ENCODE results near the gene PSMB7. TPM values are rescaled to one million over a fixed set of nuclear protein-coding genes. Genes with fewer than 3 reads are reported as not detected.

The PSMB7 gene
- total and polyA plus RNA-seq, 2 of the 4 experiments (the other 2 are of a cell fraction), result 340 to 430 TPM

DNA sequence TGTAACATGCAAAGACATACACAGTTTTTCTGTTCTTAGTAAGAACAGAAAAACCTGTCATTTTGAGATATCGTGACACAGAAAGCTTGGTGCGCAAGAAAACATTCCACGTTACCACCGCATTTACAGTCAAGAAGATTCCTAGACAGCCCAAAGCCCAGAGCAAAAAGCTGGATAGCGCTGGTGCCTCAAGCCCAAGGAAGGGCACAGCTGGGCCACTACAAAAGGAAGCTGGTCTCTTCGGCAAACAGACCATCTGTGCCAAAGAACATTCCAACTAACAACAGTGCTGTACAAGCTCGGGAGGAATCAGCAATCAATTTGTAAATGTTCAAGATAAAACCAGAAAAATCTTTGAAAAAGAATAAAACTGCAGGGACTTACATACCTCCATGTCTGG lies 31.0 kb downstream of the PSMB7 start:
- Histone ChIP-seq H4K20me1 (ENCODE audit: insufficient read depth, low read length) (peaks cover 61% of the 10 kb centered on the region), H2BK15ac (ENCODE audit: low read depth, low read length) (no peak overlapping the region), H2BK20ac (ENCODE audit: low read depth, low read length) (no peak overlapping the region), H3K4me3 (ENCODE audit: insufficient read depth, low read depth, low read length) (no peak overlapping the region), H2AK9ac (replicated peaks; ENCODE audit: low read depth, low read length, poor library complexity) (no peak overlapping the region), H3K9ac (ENCODE audit: low read depth, low read length) (no peak overlapping the region), H2AK5ac (ENCODE audit: low read depth, low read length) (no peak overlapping the region), H3K9me3 (ENCODE audit: control insufficient read depth, insufficient read depth, low read length) (no peaks in the 10 kb centered on the region), H3K36me3 (ENCODE audit: control insufficient read depth, insufficient read depth, low read length) (peaks cover 21% of the 10 kb centered on the region), H3K4ac (ENCODE audit: low read depth, low read length) (no peak overlapping the region), H3K14ac (replicated peaks; ENCODE audit: low read depth, low read length) (no peak overlapping the region), H3K4me1 (ENCODE audit: control insufficient read depth, insufficient read depth, low read length) (peaks cover 9% of the 10 kb centered on the region), H4K8ac (ENCODE audit: low read depth in 2 of 2, low read length in 2 of 2) (no peak overlapping the region), H3K27ac (ENCODE audit: insufficient read depth, low read length) (no peak overlapping the region), H3K27me3 (ENCODE audit: control insufficient read depth, insufficient read depth, low read length) (no peaks in the 10 kb centered on the region), H3K4me2 (ENCODE audit: low read depth, low read length) (no peak overlapping the region), H3K23ac (ENCODE audit: low read depth, low read length) (no peak overlapping the region), H3K9me1 (ENCODE audit: insufficient read depth, low read length) (peaks cover 17% of the 10 kb centered on the region), H4K91ac (ENCODE audit: insufficient read depth, low read depth, low read length) (no peak overlapping the region), H2BK5ac (ENCODE audit: low read depth, low read length, poor library complexity, severe bottlenecking) (no peak overlapping the region), H3K56ac (ENCODE audit: extremely low read depth, insufficient read depth, low read length) (no peak overlapping the region), H4K5ac (ENCODE audit: low read depth, low read length) (no peak overlapping the region), H3K18ac (ENCODE audit: low read depth, low read length) (no peak overlapping the region), H2BK120ac (ENCODE audit: low read depth, low read length) (no peak overlapping the region), H2AFZ (replicated peaks; ENCODE audit: low read length, poor library complexity) (no peak overlapping the region), H3K79me1 (ENCODE audit: low read depth in 1 of 2, low read length in 2 of 2) (peaks cover 46 to 80% of the 10 kb centered on the region in 2 experiments)
- dilution Hi-C loops (cut with HindIII; ENCODE audit: low sequenced_read_pairs, unreplicated experiment), result no loop called here
- CTCF ChIA-PET, result no interaction called here
- ATAC-seq (ENCODE audit: low read depth), result no peak
- no TSS peak for BruUV-seq (replicated peaks)
- WGBS, 2 experiments (ENCODE audit: extremely low coverage in 2 of 2, insufficient read length in 1 of 2), result 97% methylated on average over 6 of the region's 7 CpGs; no CpG with 5 or more reads in 1 of the 2 experiments
- DNase-seq, result no peak
- POLR2A ChIA-PET (ENCODE audit: unreplicated experiment), result no interaction called here
- intact Hi-C loops (cut with micrococcal nuclease), result no loop called here
- in situ Hi-C loops (cut with MboI; ENCODE audit: low sequenced_read_pairs), result no loop called here
- TF ChIP-seq BHLHE40 (IDR thresholded peaks at IDR 0.05; ENCODE audit: low read depth, low read length), result no peak
- TF ChIP-seq FOS (IDR thresholded peaks at IDR 0.05; ENCODE audit: low read depth, low read length), result no peak
- TF ChIP-seq MAFK (IDR thresholded peaks at IDR 0.05; ENCODE audit: low read depth, low read length), result no peak
- no peak for TF ChIP-seq RCOR1 (IDR thresholded peaks at IDR 0.05; ENCODE audit: insufficient replicate concordance, low read length)
- TF ChIP-seq, protein P1, sequence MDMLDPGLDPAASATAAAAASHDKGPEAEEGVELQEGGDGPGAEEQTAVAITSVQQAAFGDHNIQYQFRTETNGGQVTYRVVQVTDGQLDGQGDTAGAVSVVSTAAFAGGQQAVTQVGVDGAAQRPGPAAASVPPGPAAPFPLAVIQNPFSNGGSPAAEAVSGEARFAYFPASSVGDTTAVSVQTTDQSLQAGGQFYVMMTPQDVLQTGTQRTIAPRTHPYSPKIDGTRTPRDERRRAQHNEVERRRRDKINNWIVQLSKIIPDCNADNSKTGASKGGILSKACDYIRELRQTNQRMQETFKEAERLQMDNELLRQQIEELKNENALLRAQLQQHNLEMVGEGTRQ (IDR thresholded peaks at IDR 0.05; ENCODE audit: low read depth, low read length), result no peak
- TF ChIP-seq RFX5 (IDR thresholded peaks at IDR 0.05; ENCODE audit: low read depth, low read length), result no peak
- TF ChIP-seq MAZ (IDR thresholded peaks at IDR 0.05; ENCODE audit: borderline replicate concordance, low read depth, low read length), result no peak
- TF ChIP-seq, protein P2, sequence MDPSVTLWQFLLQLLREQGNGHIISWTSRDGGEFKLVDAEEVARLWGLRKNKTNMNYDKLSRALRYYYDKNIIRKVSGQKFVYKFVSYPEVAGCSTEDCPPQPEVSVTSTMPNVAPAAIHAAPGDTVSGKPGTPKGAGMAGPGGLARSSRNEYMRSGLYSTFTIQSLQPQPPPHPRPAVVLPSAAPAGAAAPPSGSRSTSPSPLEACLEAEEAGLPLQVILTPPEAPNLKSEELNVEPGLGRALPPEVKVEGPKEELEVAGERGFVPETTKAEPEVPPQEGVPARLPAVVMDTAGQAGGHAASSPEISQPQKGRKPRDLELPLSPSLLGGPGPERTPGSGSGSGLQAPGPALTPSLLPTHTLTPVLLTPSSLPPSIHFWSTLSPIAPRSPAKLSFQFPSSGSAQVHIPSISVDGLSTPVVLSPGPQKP (IDR thresholded peaks at IDR 0.05; ENCODE audit: borderline replicate concordance, low read depth, low read length), result no peak
- TF ChIP-seq MXI1 (IDR thresholded peaks at IDR 0.05; ENCODE audit: borderline replicate concordance, low read depth, low read length), result no peak
- no peak for TF ChIP-seq CEBPB (IDR thresholded peaks at IDR 0.05; ENCODE audit: low read depth, low read length)
- TF ChIP-seq RAD21 (IDR thresholded peaks at IDR 0.05; ENCODE audit: low read length), result no peak
- no peak for TF ChIP-seq NFE2L2 (IDR thresholded peaks at IDR 0.05; ENCODE audit: low read depth, low read length)
- no peak for TF ChIP-seq POLR2A (IDR thresholded peaks at IDR 0.05; ENCODE audit: low read depth, low read length)
- no peak for TF ChIP-seq SMC3 (IDR thresholded peaks at IDR 0.05; ENCODE audit: low read depth, low read length)
- TF ChIP-seq, protein P3, sequence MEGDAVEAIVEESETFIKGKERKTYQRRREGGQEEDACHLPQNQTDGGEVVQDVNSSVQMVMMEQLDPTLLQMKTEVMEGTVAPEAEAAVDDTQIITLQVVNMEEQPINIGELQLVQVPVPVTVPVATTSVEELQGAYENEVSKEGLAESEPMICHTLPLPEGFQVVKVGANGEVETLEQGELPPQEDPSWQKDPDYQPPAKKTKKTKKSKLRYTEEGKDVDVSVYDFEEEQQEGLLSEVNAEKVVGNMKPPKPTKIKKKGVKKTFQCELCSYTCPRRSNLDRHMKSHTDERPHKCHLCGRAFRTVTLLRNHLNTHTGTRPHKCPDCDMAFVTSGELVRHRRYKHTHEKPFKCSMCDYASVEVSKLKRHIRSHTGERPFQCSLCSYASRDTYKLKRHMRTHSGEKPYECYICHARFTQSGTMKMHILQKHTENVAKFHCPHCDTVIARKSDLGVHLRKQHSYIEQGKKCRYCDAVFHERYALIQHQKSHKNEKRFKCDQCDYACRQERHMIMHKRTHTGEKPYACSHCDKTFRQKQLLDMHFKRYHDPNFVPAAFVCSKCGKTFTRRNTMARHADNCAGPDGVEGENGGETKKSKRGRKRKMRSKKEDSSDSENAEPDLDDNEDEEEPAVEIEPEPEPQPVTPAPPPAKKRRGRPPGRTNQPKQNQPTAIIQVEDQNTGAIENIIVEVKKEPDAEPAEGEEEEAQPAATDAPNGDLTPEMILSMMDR (conservative IDR thresholded peaks at IDR 0.05; ENCODE audit: low read depth, low read length), result no peak
